ENCODE data around the gene S100A7. TPM values are rescaled to one million over a fixed set of nuclear protein-coding genes. Genes with fewer than 3 reads are reported as not detected.

S100A7 gene
- total RNA-seq, 2 experiments from 2014 or later, result not detected

- DNase-seq, result no peak
- POLR2A ChIA-PET, result no interaction called here
Observed at GRCh38 chr1:153434746-153435455, 25.6 kb downstream of the S100A7 start.

GRCh38 chr1:153432874-153433681 lies 27.4 kb downstream of the S100A7 start:
- H3K4me1 Mint-ChIP-seq, result no peaks in the 10 kb centered on the region
- no peaks in the 10 kb centered on the region for H3K36me3 Mint-ChIP-seq (ENCODE audit: low read depth)
- ChIA-PET POLR2A (no interaction called here), CTCF (no interaction called here)
- H3K9me3 Mint-ChIP-seq, result no peaks in the 10 kb centered on the region
- no peak overlapping the region for H3K4me3 Mint-ChIP-seq
- no peak for DNase-seq
- H3K27ac Mint-ChIP-seq, result no peak overlapping the region
- no peaks in the 10 kb centered on the region for H3K27me3 Mint-ChIP-seq

More at GRCh38 chr1:153434746-153435455, 25.6 kb downstream of the S100A7 start:
- no peaks in the 10 kb centered on the region for H3K4me1 Mint-ChIP-seq
- H3K27me3 Mint-ChIP-seq, result no peaks in the 10 kb centered on the region
- no peak overlapping the region for H3K27ac Mint-ChIP-seq
- no peak overlapping the region for H3K4me3 Mint-ChIP-seq
- no peaks in the 10 kb centered on the region for H3K9me3 Mint-ChIP-seq
- CTCF ChIA-PET, result no interaction called here
- H3K36me3 Mint-ChIP-seq (ENCODE audit: low read depth), result no peaks in the 10 kb centered on the region

- CTCF ChIA-PET, result no interaction called here
- H3K4me1 Mint-ChIP-seq, result no peaks in the 10 kb centered on the region
- no peak overlapping the region for H3K27ac Mint-ChIP-seq
- H3K27me3 Mint-ChIP-seq, result peaks cover 5% of the 10 kb centered on the region
- POLR2A ChIA-PET, result no interaction called here
- no peak overlapping the region for H3K4me3 Mint-ChIP-seq
- DNase-seq, result no peak
- H3K36me3 Mint-ChIP-seq (ENCODE audit: low read depth), result no peaks in the 10 kb centered on the region
- no peaks in the 10 kb centered on the region for H3K9me3 Mint-ChIP-seq
Observed at GRCh38 chr1:153431928-153432327, 28.5 kb downstream of the S100A7 start.

GRCh38 chr1:153431427-153431826 lies 29.0 kb downstream of the S100A7 start:
- H3K36me3 Mint-ChIP-seq (ENCODE audit: low read depth), result no peaks in the 10 kb centered on the region
- no peak overlapping the region for H3K27ac Mint-ChIP-seq
- H3K4me1 Mint-ChIP-seq, result no peaks in the 10 kb centered on the region
- no peak overlapping the region for H3K4me3 Mint-ChIP-seq
- peaks cover 6% of the 10 kb centered on the region for H3K27me3 Mint-ChIP-seq
- CTCF ChIA-PET, result no interaction called here
- POLR2A ChIA-PET, result no interaction called here
- H3K9me3 Mint-ChIP-seq, result no peaks in the 10 kb centered on the region
- no peak for DNase-seq

- ChIA-PET POLR2A (no interaction called here), CTCF (no interaction called here)
- no peaks in the 10 kb centered on the region for H3K9me3 Mint-ChIP-seq
- no peak overlapping the region for H3K4me3 Mint-ChIP-seq
- no peak overlapping the region for H3K27ac Mint-ChIP-seq
- H3K4me1 Mint-ChIP-seq, result no peaks in the 10 kb centered on the region
- DNase-seq, result no peak
- no peaks in the 10 kb centered on the region for H3K36me3 Mint-ChIP-seq (ENCODE audit: low read depth)
- H3K27me3 Mint-ChIP-seq, result peaks cover 6% of the 10 kb centered on the region
Observed at GRCh38 chr1:153431002-153431401, 29.4 kb downstream of the S100A7 start.

GRCh38 chr1:153430561-153430960 lies 29.9 kb downstream of the S100A7 start:
- H3K27me3 Mint-ChIP-seq, result peaks cover 6% of the 10 kb centered on the region
- CTCF ChIA-PET, result no interaction called here
- DNase-seq, result no peak
- no peaks in the 10 kb centered on the region for H3K4me1 Mint-ChIP-seq
- no peaks in the 10 kb centered on the region for H3K9me3 Mint-ChIP-seq
- H3K4me3 Mint-ChIP-seq, result no peak overlapping the region
- POLR2A ChIA-PET, result no interaction called here
- H3K36me3 Mint-ChIP-seq (ENCODE audit: low read depth), result no peaks in the 10 kb centered on the region
- H3K27ac Mint-ChIP-seq, result no peak overlapping the region

GRCh38 chr1:153430166-153430553 lies 30.3 kb downstream of the S100A7 start:
- no peak overlapping the region for H3K27ac Mint-ChIP-seq
- POLR2A ChIA-PET, result no interaction called here
- H3K36me3 Mint-ChIP-seq (ENCODE audit: low read depth), result no peaks in the 10 kb centered on the region

GRCh38 chr1:153429266-153430165 lies 30.9 kb downstream of the S100A7 start:
- no peaks in the 10 kb centered on the region for H3K4me1 Mint-ChIP-seq
- ChIA-PET POLR2A (no interaction called here), CTCF (interaction anchor here (0.6 kb wide), 1 partner anchor 986 kb away, joined by 3 read pairs; no protein-coding TSS in a partner anchor)

More at GRCh38 chr1:153430166-153430553, 30.3 kb downstream of the S100A7 start:
- Mint-ChIP-seq H3K4me3 (no peak overlapping the region), H3K27me3 (peaks cover 10% of the 10 kb centered on the region), H3K9me3 (no peaks in the 10 kb centered on the region), H3K4me1 (no peaks in the 10 kb centered on the region)
- no peak for DNase-seq
- CTCF ChIA-PET, result no interaction called here

GRCh38 chr1:153428791-153429190 lies 31.7 kb downstream of the S100A7 start:
- DNase-seq, result no peak
- H3K36me3 Mint-ChIP-seq (ENCODE audit: low read depth), result no peaks in the 10 kb centered on the region
- no peaks in the 10 kb centered on the region for H3K4me1 Mint-ChIP-seq
- no peaks in the 10 kb centered on the region for H3K9me3 Mint-ChIP-seq
- ChIA-PET CTCF (no interaction called here), POLR2A (no interaction called here)
- peaks cover 18% of the 10 kb centered on the region for H3K27me3 Mint-ChIP-seq
- no peak overlapping the region for H3K27ac Mint-ChIP-seq
- H3K4me3 Mint-ChIP-seq, result no peak overlapping the region

More at GRCh38 chr1:153429266-153430165, 30.9 kb downstream of the S100A7 start:
- no peak for DNase-seq
- no peaks in the 10 kb centered on the region for H3K9me3 Mint-ChIP-seq
- no peak overlapping the region for H3K27ac Mint-ChIP-seq
- H3K27me3 Mint-ChIP-seq, result peaks cover 15% of the 10 kb centered on the region
- no peak overlapping the region for H3K4me3 Mint-ChIP-seq
- no peaks in the 10 kb centered on the region for H3K36me3 Mint-ChIP-seq (ENCODE audit: low read depth)

GRCh38 chr1:153428073-153428638 lies 32.3 kb downstream of the S100A7 start:
- Mint-ChIP-seq H3K36me3 (ENCODE audit: low read depth) (no peaks in the 10 kb centered on the region), H3K4me3 (no peak overlapping the region), H3K27ac (no peak overlapping the region), H3K9me3 (no peaks in the 10 kb centered on the region), H3K4me1 (no peaks in the 10 kb centered on the region), H3K27me3 (peaks cover 20% of the 10 kb centered on the region)
- CTCF ChIA-PET, result no interaction called here
- POLR2A ChIA-PET, result no interaction called here
- no peak for DNase-seq

- H3K4me1 Mint-ChIP-seq, result no peaks in the 10 kb centered on the region
- POLR2A ChIA-PET, result no interaction called here
- peaks cover 20% of the 10 kb centered on the region for H3K27me3 Mint-ChIP-seq
- CTCF ChIA-PET, result no interaction called here
- DNase-seq, result no peak
- H3K9me3 Mint-ChIP-seq, result no peaks in the 10 kb centered on the region
- H3K27ac Mint-ChIP-seq, result no peak overlapping the region
- no peak overlapping the region for H3K4me3 Mint-ChIP-seq
- no peaks in the 10 kb centered on the region for H3K36me3 Mint-ChIP-seq (ENCODE audit: low read depth)
Observed at GRCh38 chr1:153426809-153427208, 33.6 kb downstream of the S100A7 start.

GRCh38 chr1:153422450-153423068 lies 37.9 kb downstream of the S100A7 start:
- no peaks in the 10 kb centered on the region for H3K9me3 Mint-ChIP-seq
- CTCF ChIA-PET, result interaction anchor here (0.7 kb wide), 1 partner anchor 664 kb away, joined by 3 read pairs; no protein-coding TSS in a partner anchor
- no peaks in the 10 kb centered on the region for H3K4me1 Mint-ChIP-seq
- H3K36me3 Mint-ChIP-seq (ENCODE audit: low read depth), result no peaks in the 10 kb centered on the region
- peak; percentile 77 for DNase-seq
- POLR2A ChIA-PET, result no interaction called here
- no peak overlapping the region for H3K4me3 Mint-ChIP-seq
- H3K27me3 Mint-ChIP-seq, result peaks cover 19% of the 10 kb centered on the region
- H3K27ac Mint-ChIP-seq, result peak overlapping the region; percentile 0

Measured in activated CD4-positive, alpha-beta T cell treated with anti-CD3 and anti-CD28 coated beads, Interleukin-2, amount 10 ng/mL, durations not matched to agents 7 days and 5 days (primary cell).